Keratinocyte (primary cell): ENCODE results near the gene GDPD5. TPM values are rescaled to one million over a fixed set of nuclear protein-coding genes. Genes with fewer than 3 reads are reported as not detected.

ENCODE experiments used
- DNase-seq: peaks from one replicate; pipeline ENCODE4 v3.0.0-alpha.2; 2011; ENCODE audit warnings: low read depth, missing footprints, low spot score
- FAIRE-seq: peaks from 2 replicates; lab custom pipeline; 2011; peaks lifted over from hg19 to GRCh38; lab: Jason Lieb, UNC
- H2AFZ ChIP-seq: 2 replicates; pipeline ENCODE4 v1.6.0; 2012; ENCODE audit warnings: low read length, control low read depth, inconsistent platforms; ENCODE audit not compliant: control insufficient read depth
- H3K27ac ChIP-seq: 2 replicates; pipeline ENCODE4 v1.5.1; 2011; ENCODE audit warnings: low read length; ENCODE audit not compliant: control insufficient read depth, insufficient read depth
- H3K27me3 ChIP-seq: 3 replicates; pipeline ENCODE4 v1.6.0; 2011; ENCODE audit warnings: low read length; ENCODE audit not compliant: control insufficient read depth, insufficient read depth; ENCODE audit errors: extremely low read depth
- H3K36me3 ChIP-seq, 2 experiments: 2 replicates in 1 of 2; 3 replicates in 1 of 2; pipeline ENCODE4 v1.5.1; 2011; ENCODE audit warnings: low read length in 2 of 2, mild to moderate bottlenecking in 1 of 2; ENCODE audit not compliant: control insufficient read depth in 2 of 2, insufficient read depth in 2 of 2; ENCODE audit errors: extremely low read depth in 1 of 2
- H3K4me1 ChIP-seq: 3 replicates; pipeline ENCODE4 v1.5.1; 2011; ENCODE audit warnings: low read length; ENCODE audit not compliant: control insufficient read depth, insufficient read depth; ENCODE audit errors: extremely low read depth
- H3K4me2 ChIP-seq: 3 replicates; pipeline ENCODE4 v1.6.0; 2011; ENCODE audit warnings: low read depth, low read length; ENCODE audit not compliant: control insufficient read depth, insufficient read depth; ENCODE audit errors: extremely low read depth
- H3K4me3 ChIP-seq, 3 experiments: fragments of 200-600 bp in 1 of 3; sonication (generic) in 1 of 3; 2 replicates in 2 of 3; 3 replicates in 1 of 3; pipeline ENCODE4 v1.5.1; 2011 to 2016; ENCODE audit warnings: low read length in 3 of 3, mild to moderate bottlenecking in 3 of 3, control low read depth in 2 of 3, inconsistent platforms in 1 of 3, low read depth in 1 of 3, mixed read lengths in 1 of 3, mixed run types in 1 of 3, moderate library complexity in 1 of 3; ENCODE audit not compliant: control insufficient read depth in 2 of 3, insufficient read depth in 2 of 3; ENCODE audit errors: extremely low read depth in 1 of 3
- H3K79me2 ChIP-seq: 2 replicates; pipeline ENCODE4 v1.6.0; 2012; ENCODE audit warnings: low read length; ENCODE audit not compliant: control insufficient read depth, insufficient read depth
- H3K9ac ChIP-seq: 3 replicates; pipeline ENCODE4 v1.6.0; 2011; ENCODE audit warnings: low read length; ENCODE audit not compliant: control insufficient read depth, insufficient read depth; ENCODE audit errors: extremely low read depth
- H3K9me1 ChIP-seq: 3 replicates; pipeline ENCODE4 v1.6.0; 2011; ENCODE audit warnings: low read length; ENCODE audit not compliant: control insufficient read depth, insufficient read depth; ENCODE audit errors: extremely low read depth
- H3K9me3 ChIP-seq: 2 replicates; pipeline ENCODE4 v1.5.1; 2012; ENCODE audit warnings: low read depth, low read length; ENCODE audit not compliant: control insufficient read depth
- H4K20me1 ChIP-seq: 3 replicates; pipeline ENCODE4 v1.6.0; 2011; ENCODE audit warnings: low read length; ENCODE audit not compliant: control insufficient read depth, insufficient read depth; ENCODE audit errors: extremely low read depth
- CTCF ChIP-seq, 3 experiments: IDR thresholded peaks in 1 of 3; conservative IDR thresholded peaks in 1 of 3; optimal IDR thresholded peaks in 1 of 3; 2 replicates in 2 of 3; 3 replicates in 1 of 3; pipeline versions ENCODE3 to v1.5.1; 2011; ENCODE audit warnings: low read length in 3 of 3, mild to moderate bottlenecking in 3 of 3, moderate library complexity in 2 of 3, control low read depth in 1 of 3, inconsistent platforms in 1 of 3; ENCODE audit not compliant: insufficient read depth in 2 of 3; ENCODE audit errors: extremely low read depth in 1 of 3
- EZH2 ChIP-seq: IDR thresholded peaks from one replicate; pipeline ENCODE4 v1.6.1; 2012; ENCODE audit warnings: inconsistent platforms, mild to moderate bottlenecking, low read length, moderate library complexity
- dilution Hi-C: fragments of 300-500 bp; cut with MboI; formaldehyde crosslinking; loops from one replicate; pipeline ENCODE4 v1.7.0; 2020; ENCODE audit warnings: low sequenced_read_pairs; ENCODE audit not compliant: extremely low pct_ligation_motif_present
- polyA plus RNA-seq, 5 experiments: library from polyadenylated mRNA; depleted of rRNA in 3 of 5; stranded (reverse) in 3 of 5; stranded (forward) in 1 of 5; unstranded in 1 of 5; fragments of >200 nt; gene quantifications; 1 replicate in 1 of 5; 2 replicates in 3 of 5; 3 replicates in 1 of 5; pipeline versions ENCODE4 v1.2.1 to v1.2.3, GENCODE V29; 2011 to 2012; ENCODE audit warnings: missing spikeins in 2 of 5, low read depth in 1 of 5, low replicate concordance in 1 of 5

The GDPD5 gene
- polyA plus RNA-seq, 1 donor (not counting 4 experiments of a cell fraction or from before 2014, with no cell fraction given), result 2.1 TPM

- no peaks in the 10 kb centered on the region for H3K79me2 ChIP-seq
- dilution Hi-C loops, result no loop called here
Observed at GRCh38 chr11:75474240-75474639, 51.5 kb downstream of the GDPD5 start.

GRCh38 chr11:75473684-75474083 lies 52.1 kb downstream of the GDPD5 start:
- H3K9me1 ChIP-seq, result no peaks in the 10 kb centered on the region
- no peaks in the 10 kb centered on the region for H4K20me1 ChIP-seq
- no peak overlapping the region for H3K27ac ChIP-seq
- FAIRE-seq (no peak), DNase-seq (no peak)
- no peaks in the 10 kb centered on the region for H3K79me2 ChIP-seq
- H3K4me2 ChIP-seq, result no peak overlapping the region
- no peaks in the 10 kb centered on the region for H3K36me3 ChIP-seq
- peaks cover 11% of the 10 kb centered on the region for H3K4me1 ChIP-seq
- dilution Hi-C loops, result no loop called here
- no peak overlapping the region for H2AFZ ChIP-seq
- H3K27me3 ChIP-seq, result no peaks in the 10 kb centered on the region
- H3K9me3 ChIP-seq, result no peaks in the 10 kb centered on the region
- no peak overlapping the region for H3K4me3 ChIP-seq
- TF ChIP-seq CTCF (optimal IDR thresholded peaks at IDR 0.05 in 1 of 3, IDR thresholded peaks at IDR 0.05 in 1 of 3, conservative IDR thresholded peaks at IDR 0.05 in 1 of 3; ENCODE audit: extremely low read depth in 1 of 3, insufficient read depth in 2 of 3, low read length in 3 of 3) (no peak), EZH2 (no peak)
- no peak overlapping the region for H3K9ac ChIP-seq

More at GRCh38 chr11:75474240-75474639, 51.5 kb downstream of the GDPD5 start:
- Histone ChIP-seq H3K27ac (no peak overlapping the region), H3K9me1 (no peaks in the 10 kb centered on the region), H3K9me3 (no peaks in the 10 kb centered on the region), H3K27me3 (no peaks in the 10 kb centered on the region), H3K9ac (peak overlapping the region; percentile 3), H2AFZ (no peak overlapping the region), H3K4me3 (no peak overlapping the region), H3K4me2 (no peak overlapping the region), H3K4me1 (peaks cover 11% of the 10 kb centered on the region), H3K36me3 (no peaks in the 10 kb centered on the region), H4K20me1 (no peaks in the 10 kb centered on the region)
- FAIRE-seq (no peak), DNase-seq (no peak)
- no peak for TF ChIP-seq EZH2
- no peak for TF ChIP-seq CTCF (optimal IDR thresholded peaks at IDR 0.05 in 1 of 3, IDR thresholded peaks at IDR 0.05 in 1 of 3, conservative IDR thresholded peaks at IDR 0.05 in 1 of 3; ENCODE audit: extremely low read depth in 1 of 3, insufficient read depth in 2 of 3, low read length in 3 of 3)
